Skeletal muscle cell (primary cell): ENCODE data around the gene HBEGF.

Experiments
- DNase-seq: peaks from one replicate; pipeline ENCODE4 v3.0.0-alpha.2; 2010; ENCODE audit warnings: low read depth
- H3K4me3 ChIP-seq: 2 replicates; pipeline ENCODE4 v1.5.1; 2011; ENCODE audit warnings: low read depth, mild to moderate bottlenecking, control low read depth, low read length, moderate library complexity

The HBEGF gene

GRCh38 chr5:140284013-140284412 is 62.4 kb downstream of the HBEGF start:
- DNase-seq: no peak
- no peak overlapping the region for H3K4me3 ChIP-seq
